NCI-H2081 (cell line): ENCODE data around the gene TTLL9.
A peak's percentile ranks its signal among the peaks of the same experiment; 100 is the strongest.

Experiments
- DNase-seq, 2 experiments: peaks; one replicate each; lab custom pipeline; 2025; lab: John Stamatoyannopoulos, UW

The TTLL9 gene

GRCh38 chr20:31979713-31980426 is 109.4 kb downstream of the TTLL9 start:
- no peak for DNase-seq

GRCh38 chr20:31981784-31982183 is 111.3 kb downstream of the TTLL9 start:
- no peak for DNase-seq

- no peak for DNase-seq
Measured at GRCh38 chr20:31984981-31985471, 114.6 kb downstream of the TTLL9 start.

- no peak for DNase-seq
Measured at GRCh38 chr20:31987744-31988143, 117.3 kb downstream of the TTLL9 start.

GRCh38 chr20:31988430-31989015 is 118.1 kb downstream of the TTLL9 start:
- DNase-seq: no peak

GRCh38 chr20:31989030-31989645 is 118.7 kb downstream of the TTLL9 start:
- DNase-seq: no peak

GRCh38 chr20:31990641-31991338 is 120.4 kb downstream of the TTLL9 start:
- peak; percentile 55 to 61 for DNase-seq

- peak in 1 of 2 experiments; percentile 49 for DNase-seq
Measured at GRCh38 chr20:31991339-31991705, 120.9 kb downstream of the TTLL9 start.

GRCh38 chr20:31992086-31992485 is 121.7 kb downstream of the TTLL9 start:
- DNase-seq: no peak
